Liver (tissue), 9 donors: Measurements from ENCODE around the gene CNBP. TPM values are rescaled to one million over a fixed set of nuclear protein-coding genes. Genes with fewer than 3 reads are reported as not detected.

Experiments
- DNase-seq: peaks from one replicate; pipeline ENCODE4 v3.0.0-alpha.2; 2017; ENCODE audit warnings: low spot score
- H3K27ac ChIP-seq, 2 donors: one replicate each; pipeline ENCODE4 v1.7.0; 2013; ENCODE audit warnings: inconsistent platforms in 2 of 2, low read length in 2 of 2, control low read depth in 1 of 2, low read depth in 1 of 2, mild to moderate bottlenecking in 1 of 2
- H3K27me3 ChIP-seq, 4 donors: one replicate each; pipeline versions ENCODE4 v1.6.1 to v1.7.0; 2013; ENCODE audit warnings: low read length in 3 of 4, inconsistent platforms in 1 of 4, mild to moderate bottlenecking in 1 of 4, moderate library complexity in 1 of 4; ENCODE audit not compliant: control insufficient read depth in 4 of 4, insufficient read depth in 4 of 4
- H3K36me3 ChIP-seq, 4 donors: one replicate each; pipeline versions ENCODE4 v1.6.1 to v1.7.0; 2013; ENCODE audit warnings: low read length in 3 of 4, mild to moderate bottlenecking in 3 of 4, low read depth in 1 of 4, moderate library complexity in 1 of 4; ENCODE audit not compliant: control insufficient read depth in 4 of 4, insufficient read depth in 3 of 4
- H3K4me1 ChIP-seq, 4 donors: one replicate each; pipeline versions ENCODE4 v1.6.1 to v1.7.0; 2013; ENCODE audit warnings: low read length in 3 of 4, mild to moderate bottlenecking in 3 of 4, moderate library complexity in 1 of 4; ENCODE audit not compliant: control insufficient read depth in 4 of 4, insufficient read depth in 4 of 4
- H3K4me3 ChIP-seq, 3 donors: one replicate each; pipeline versions ENCODE4 v1.6.1 to v1.7.0; 2013; ENCODE audit warnings: low read length in 3 of 3, control low read depth in 1 of 3, low read depth in 1 of 3, mild to moderate bottlenecking in 1 of 3
- H3K9ac ChIP-seq, 2 donors: one replicate each; pipeline ENCODE4 v1.7.0; 2013; ENCODE audit warnings: low read length in 2 of 2, mild to moderate bottlenecking in 2 of 2, moderate library complexity in 2 of 2, control low read depth in 1 of 2, low read depth in 1 of 2
- H3K9me3 ChIP-seq, 4 donors: one replicate each; pipeline versions ENCODE4 v1.6.1 to v1.7.0; 2013; ENCODE audit warnings: low read length in 3 of 4; ENCODE audit not compliant: control insufficient read depth in 4 of 4
- ATF3 ChIP-seq: IDR thresholded peaks from 2 replicates; pipeline ENCODE4 v1.6.1; 2016; ENCODE audit warnings: antibody characterized with exemption
- CTCF ChIP-seq: fragments of 150-350 bp; IDR thresholded peaks from 2 replicates; pipeline ENCODE4 v1.5.1; 2017; ENCODE audit warnings: improper control_type of control experiment, low read depth, low read length; ENCODE audit not compliant: missing input control
- EGR1 ChIP-seq, 2 donors: IDR thresholded peaks; 2 replicates each; pipeline ENCODE4 v1.6.1; 2016 to 2018; ENCODE audit warnings: antibody characterized with exemption in 2 of 2, low read depth in 2 of 2
- FOXA1 ChIP-seq: IDR thresholded peaks from 2 replicates; pipeline ENCODE4 v1.6.1; 2016; ENCODE audit warnings: antibody characterized with exemption
- FOXA2 ChIP-seq: IDR thresholded peaks from 2 replicates; pipeline ENCODE4 v1.6.1; 2016; ENCODE audit warnings: antibody characterized with exemption
- HNF4A ChIP-seq, 2 donors: conservative IDR thresholded peaks; 2 replicates each; pipeline ENCODE4 v1.6.1; 2016; ENCODE audit warnings: antibody characterized with exemption in 2 of 2, mild to moderate bottlenecking in 2 of 2
- JUND ChIP-seq, 2 donors: IDR thresholded peaks; 2 replicates each; pipeline ENCODE4 v1.6.1; 2016; ENCODE audit warnings: antibody characterized with exemption in 2 of 2
- MAX ChIP-seq: IDR thresholded peaks from 2 replicates; pipeline ENCODE4 v1.6.1; 2016; ENCODE audit warnings: antibody characterized with exemption
- NR2F2 ChIP-seq: IDR thresholded peaks from 2 replicates; pipeline ENCODE4 v1.6.1; 2016; ENCODE audit warnings: antibody characterized with exemption
- RXRA ChIP-seq, 2 donors: IDR thresholded peaks; 2 replicates each; pipeline ENCODE4 v1.6.1; 2017 to 2018; ENCODE audit warnings: antibody characterized with exemption in 2 of 2, mild to moderate bottlenecking in 1 of 2
- SP1 ChIP-seq: IDR thresholded peaks from 2 replicates; pipeline ENCODE4 v1.6.1; 2018; ENCODE audit warnings: antibody characterized with exemption, mild to moderate bottlenecking
- TAF1 ChIP-seq: conservative IDR thresholded peaks from 2 replicates; pipeline ENCODE4 v1.6.1; 2016; ENCODE audit warnings: antibody characterized with exemption, mild to moderate bottlenecking
- YY1 ChIP-seq: IDR thresholded peaks from 2 replicates; pipeline ENCODE4 v1.6.1; 2016; ENCODE audit warnings: antibody characterized with exemption, mild to moderate bottlenecking
- ZBTB33 ChIP-seq: IDR thresholded peaks from 2 replicates; pipeline ENCODE4 v1.6.1; 2016; ENCODE audit warnings: antibody characterized with exemption
- WGBS: extraction: QIAGEN DNeasy Blood & Tissue Kit; methylation state at CpG from one replicate; pipeline ENCODE4 v1.1.7; 2013; 5-methylcytosine and 5-hydroxymethylcytosine counted together
- polyA plus RNA-seq, 2 donors: library from polyadenylated mRNA; stranded (reverse) in 1 of 2; unstranded in 1 of 2; fragments of 200-250 nt in 1 of 2; fragments of >200 nt in 1 of 2; fragmentation: Nextera tagmentation in 1 of 2; extraction: Ambion mirVana in 1 of 2; gene quantifications; one replicate each; pipeline versions ENCODE4 v1.2.1 to v1.2.3, GENCODE V29; 2013 to 2015
- total RNA-seq, 2 donors: library from RNA; depleted of rRNA; stranded (reverse); fragments of >200 nt; gene quantifications; one replicate each; pipeline ENCODE4 v1.2.3, GENCODE V29; 2014
- donor health status: healthy.
- donor health status: healthy.
- donor health status: healthy.
- donor health status: healthy.
- donor health status: healthy.

CNBP gene
- total and polyA plus RNA-seq, 4 donors, result 162 to 291 (median 214) TPM

GRCh38 chr3:129207479-129207878, 23.8 kb upstream of the CNBP start:
- Histone ChIP-seq H3K4me1 (peaks cover 12 to 36% (median 26%) of the 10 kb centered on the region in 4 donors), H3K27ac (peak overlapping the region; percentile 72 to 76), H3K27me3 (no peaks in the 10 kb centered on the region), H3K36me3 (no peaks in the 10 kb centered on the region), H3K9me3 (no peaks in the 10 kb centered on the region), H3K9ac (no peak overlapping the region), H3K4me3 (no peak overlapping the region)
- TF ChIP-seq MAX, result peak; percentile 41
- TF ChIP-seq TAF1, result no peak
- no peak for TF ChIP-seq SP1
- no peak for TF ChIP-seq JUND (IDR thresholded peaks at IDR 0.05)
- no peak for TF ChIP-seq ATF3
- peak; percentile 21 for TF ChIP-seq YY1
- no peak for TF ChIP-seq FOXA1
- TF ChIP-seq FOXA2, result no peak
- TF ChIP-seq HNF4A (conservative IDR thresholded peaks at IDR 0.05), result peak in 1 of 2 donors; percentile 36
- no peak for DNase-seq
- WGBS, result 28% methylated on average over 4 of the region's 4 CpGs

- H3K27ac ChIP-seq, result peak overlapping the region; percentile 70 to 80
- TF ChIP-seq JUND (IDR thresholded peaks at IDR 0.05) (peak in 1 of 2 donors; percentile 28), HNF4A (conservative IDR thresholded peaks at IDR 0.05) (peak in 1 of 2 donors; percentile 58), ZBTB33 (no peak), FOXA2 (peak; percentile 62), FOXA1 (peak; percentile 66), NR2F2 (no peak), CTCF (no peak), RXRA (IDR thresholded peaks at IDR 0.05) (peak in 1 of 2 donors; percentile 55), SP1 (peak; percentile 13), YY1 (peak; percentile 56)
- no peaks in the 10 kb centered on the region for H3K27me3 ChIP-seq
- no peak overlapping the region for H3K9ac ChIP-seq
- H3K4me3 ChIP-seq, result no peak overlapping the region
- no peak for DNase-seq
- 49% methylated on average over 8 of the region's 8 CpGs for WGBS
- no peaks in the 10 kb centered on the region for H3K9me3 ChIP-seq
- peaks cover 6 to 22% (median 14%) of the 10 kb centered on the region in 4 donors for H3K4me1 ChIP-seq
- H3K36me3 ChIP-seq, result no peaks in the 10 kb centered on the region
Observed at GRCh38 chr3:129205109-129205832, 21.6 kb upstream of the CNBP start.

GRCh38 chr3:129204473-129204872, 20.8 kb upstream of the CNBP start:
- 85% methylated on average over 2 of the region's 2 CpGs for WGBS
- Histone ChIP-seq H3K4me3 (no peak overlapping the region), H3K9me3 (no peaks in the 10 kb centered on the region), H3K4me1 (peaks cover 6 to 25% (median 14%) of the 10 kb centered on the region in 4 donors), H3K27me3 (no peaks in the 10 kb centered on the region), H3K36me3 (no peaks in the 10 kb centered on the region), H3K27ac (peak overlapping the region; percentile 70 to 80), H3K9ac (no peak overlapping the region)
- TF ChIP-seq EGR1 (IDR thresholded peaks at IDR 0.05; ENCODE audit: low read depth in 2 of 2) (no peak), NR2F2 (no peak), JUND (IDR thresholded peaks at IDR 0.05) (no peak)
- DNase-seq, result no peak
